GM18526 (cell line): ENCODE results near the gene SEMA5A.

Experiments
- POLR2A ChIP-seq: IDR thresholded peaks from 3 replicates; pipeline ENCODE4 v1.6.1; 2011; ENCODE audit not compliant: insufficient read length; ENCODE audit errors: extremely low read depth

Gene SEMA5A

GRCh38 chr5:9112520-9113291, 433.2 kb downstream of the SEMA5A start:
- TF ChIP-seq POLR2A, result no peak

- no peak for TF ChIP-seq POLR2A
Measured at GRCh38 chr5:9108162-9108561, 437.7 kb downstream of the SEMA5A start.

- TF ChIP-seq POLR2A, result no peak
Measured at GRCh38 chr5:9105851-9106250, 440.0 kb downstream of the SEMA5A start.

DNA sequence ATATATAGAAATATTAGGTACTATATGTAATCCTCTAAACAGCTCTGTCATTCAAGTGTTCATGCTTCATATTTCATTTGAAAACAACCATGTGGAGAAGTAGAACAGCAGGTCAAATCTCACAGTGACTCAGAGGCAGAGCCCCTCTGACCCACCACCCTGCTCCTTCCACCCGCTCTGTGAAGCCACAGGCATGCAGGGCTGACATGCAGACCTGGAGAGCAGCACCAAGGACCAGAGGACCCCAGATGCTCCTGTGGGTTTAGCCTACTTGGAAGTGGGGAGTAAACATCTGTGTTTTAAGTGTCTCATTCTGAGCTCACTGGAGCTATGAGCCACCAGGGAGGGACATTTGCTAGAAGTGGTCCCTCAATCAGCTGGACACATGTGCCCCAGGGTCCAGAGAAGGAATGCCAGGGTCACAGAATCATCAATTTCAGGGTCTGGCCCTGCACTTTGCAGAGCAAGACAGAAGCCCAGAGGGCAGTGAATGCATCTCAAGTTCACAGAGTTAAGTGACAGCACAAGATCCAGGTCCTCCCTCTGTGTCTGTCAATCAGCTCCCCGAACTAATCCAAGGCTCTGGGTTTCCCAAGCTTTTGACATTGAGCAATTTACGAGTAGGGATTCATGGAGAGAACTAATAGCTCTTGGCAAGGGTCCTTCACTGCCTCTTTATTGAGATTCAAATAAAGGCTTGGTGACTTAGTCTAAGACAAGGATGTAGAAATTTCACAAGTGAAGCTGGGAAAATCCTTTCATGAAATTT, 441.1 kb downstream of the SEMA5A start:
- no peak for TF ChIP-seq POLR2A

GRCh38 chr5:9103290-9103689, 442.6 kb downstream of the SEMA5A start:
- no peak for TF ChIP-seq POLR2A

GRCh38 chr5:9099689-9100088, 446.2 kb downstream of the SEMA5A start:
- no peak for TF ChIP-seq POLR2A

- TF ChIP-seq POLR2A, result no peak
Measured at GRCh38 chr5:9098990-9099389, 446.9 kb downstream of the SEMA5A start.

DNA sequence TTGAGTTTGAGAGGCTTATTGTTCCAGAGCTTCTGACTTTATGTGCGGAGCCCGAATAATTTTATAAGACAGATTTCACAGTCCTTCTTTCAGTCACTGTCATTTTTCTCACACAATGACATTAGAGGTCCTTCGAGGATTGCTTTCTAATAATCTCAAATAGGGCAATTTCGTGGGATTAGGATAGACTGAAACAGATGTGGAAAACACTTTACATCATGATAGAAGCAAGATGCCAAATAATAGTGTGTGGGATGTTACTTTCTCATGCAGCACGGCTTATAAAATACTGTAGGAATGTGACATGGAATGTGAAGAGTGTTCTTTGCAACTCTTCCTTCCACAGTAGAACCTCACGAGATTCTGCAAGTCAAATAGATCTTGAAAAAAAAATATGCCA, 451.3 kb downstream of the SEMA5A start:
- no peak for TF ChIP-seq POLR2A

- TF ChIP-seq POLR2A, result no peak
Measured at GRCh38 chr5:9091896-9092662, 453.8 kb downstream of the SEMA5A start.

DNA sequence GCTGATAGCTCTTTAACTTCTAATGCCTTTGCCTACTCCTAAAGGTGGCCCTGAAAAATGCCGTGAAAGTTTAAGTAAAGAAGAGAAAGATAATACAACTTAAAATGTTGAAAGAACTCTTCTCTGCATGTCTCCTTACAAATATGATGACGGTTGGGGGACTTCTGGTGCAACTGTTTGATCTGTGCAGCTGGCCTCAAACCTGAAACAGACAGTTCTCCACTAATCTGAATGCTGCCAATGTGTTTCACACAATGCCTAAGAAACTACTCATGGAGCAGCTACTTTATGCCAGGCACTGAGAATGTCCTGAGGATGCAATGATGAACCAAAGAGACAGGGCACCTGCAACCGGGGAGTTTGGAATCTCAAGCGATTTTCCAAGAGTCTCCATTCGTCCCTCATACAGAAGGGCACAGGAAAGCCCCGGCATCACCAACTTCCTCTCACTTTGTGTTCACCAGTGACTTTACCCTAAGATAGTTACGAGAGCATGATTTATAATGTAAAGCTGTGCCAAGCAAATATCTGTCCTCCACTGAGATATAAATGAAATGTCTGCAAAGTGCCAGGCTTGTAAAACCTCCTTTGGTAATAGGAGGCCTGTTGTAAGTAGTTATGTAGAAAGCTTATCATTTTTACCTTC, 455.4 kb downstream of the SEMA5A start:
- TF ChIP-seq POLR2A, result no peak

GRCh38 chr5:9089893-9090292, 456.0 kb downstream of the SEMA5A start:
- TF ChIP-seq POLR2A, result no peak

DNA sequence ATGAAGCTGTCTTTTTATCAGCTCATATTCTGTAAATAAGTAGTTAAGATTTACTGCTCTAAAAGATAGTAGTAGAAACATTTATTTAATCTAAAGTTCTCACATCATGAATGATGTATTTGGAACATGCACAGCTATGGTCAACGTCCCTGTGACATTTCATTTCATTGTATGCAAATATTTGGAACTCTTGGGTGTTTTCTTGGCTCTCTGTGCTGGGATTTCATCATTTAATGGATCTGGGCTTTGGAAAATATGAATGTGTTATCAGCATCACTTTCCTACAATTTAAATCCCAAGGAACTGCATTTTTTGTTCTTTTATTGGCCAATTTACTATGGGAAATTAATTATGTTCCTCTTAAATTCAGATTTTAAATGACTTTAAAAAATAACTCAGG, 462.9 kb downstream of the SEMA5A start:
- no peak for TF ChIP-seq POLR2A

GRCh38 chr5:9072701-9073100, 473.2 kb downstream of the SEMA5A start:
- no peak for TF ChIP-seq POLR2A

GRCh38 chr5:9071524-9071923, 474.4 kb downstream of the SEMA5A start:
- TF ChIP-seq POLR2A, result no peak

DNA sequence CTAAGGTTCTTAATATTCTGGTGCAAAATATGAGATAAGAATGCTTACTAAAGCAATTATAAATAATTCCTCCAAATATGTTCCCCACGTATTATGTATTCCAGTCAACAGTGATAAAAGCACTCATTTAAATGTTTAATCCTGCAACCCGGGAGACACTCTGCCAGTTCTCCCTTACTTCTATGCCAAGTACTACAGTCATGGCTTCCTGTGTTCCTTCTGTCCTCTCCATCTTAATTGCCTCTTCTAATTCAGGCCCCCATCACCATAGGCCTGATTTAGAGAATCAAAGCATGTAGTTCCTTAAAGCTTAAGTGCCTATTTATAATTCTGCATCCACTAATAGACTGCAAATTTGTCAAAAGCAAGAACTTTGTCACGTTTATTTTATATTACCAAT, 474.8 kb downstream of the SEMA5A start:
- no peak for TF ChIP-seq POLR2A

- TF ChIP-seq POLR2A, result no peak
Measured at GRCh38 chr5:9069650-9070049, 476.2 kb downstream of the SEMA5A start.

- no peak for TF ChIP-seq POLR2A
Measured at GRCh38 chr5:9067154-9067553, 478.7 kb downstream of the SEMA5A start.
